Naive B cell (primary cell): ENCODE measurements around the gene RABGAP1L. TPM values are rescaled to one million over a fixed set of nuclear protein-coding genes. Genes with fewer than 3 reads are reported as not detected.
A peak's percentile ranks its signal among the peaks of the same experiment; 100 is the strongest.
"Not testable (repeated sequence)": the region's sequence is repeated elsewhere in the genome, so short reads cannot be mapped to it uniquely, and the experiment has no call there.

Experiments
- ATAC-seq, 2 donors: fragments of 150-1000 bp; cut with Tn5 transposase; 2 replicates each; pipeline ENCODE4 v1.10.0; 2021; ENCODE audit warnings: low read depth in 2 of 2, mild to moderate bottlenecking in 2 of 2, moderate library complexity in 2 of 2
- DNase-seq: peaks from one replicate; pipeline ENCODE4 v3.0.0; 2022
- H3K27ac Mint-ChIP-seq, 6 donors: one replicate each; pipeline ENCODE4 v1.8.0; 2020 to 2022; ENCODE audit warnings: mild to moderate bottlenecking in 6 of 6, mixed read lengths in 6 of 6, moderate library complexity in 5 of 6, inconsistent platforms in 2 of 6
- H3K27me3 Mint-ChIP-seq, 3 donors: one replicate each; pipeline ENCODE4 v1.8.0; 2021 to 2022; ENCODE audit warnings: mixed read lengths in 3 of 3, mild to moderate bottlenecking in 1 of 3
- H3K36me3 Mint-ChIP-seq, 2 donors: one replicate each; pipeline ENCODE4 v1.8.0; 2020 to 2022; ENCODE audit warnings: mixed read lengths in 2 of 2, inconsistent platforms in 1 of 2, mild to moderate bottlenecking in 1 of 2
- H3K4me1 Mint-ChIP-seq, 3 donors: one replicate each; pipeline ENCODE4 v1.8.0; 2020 to 2022; ENCODE audit warnings: mixed read lengths in 3 of 3, inconsistent platforms in 1 of 3, mild to moderate bottlenecking in 1 of 3, moderate library complexity in 1 of 3
- H3K4me3 Mint-ChIP-seq, 8 donors: one replicate each; pipeline ENCODE4 v1.8.0; 2020 to 2022; ENCODE audit warnings: mild to moderate bottlenecking in 8 of 8, mixed read lengths in 8 of 8, moderate library complexity in 8 of 8, inconsistent platforms in 2 of 8
- H3K9me3 Mint-ChIP-seq, 7 donors: one replicate each; pipeline ENCODE4 v1.8.0; 2020 to 2022; ENCODE audit warnings: mixed read lengths in 7 of 7, mild to moderate bottlenecking in 5 of 7, inconsistent platforms in 2 of 7, moderate library complexity in 1 of 7
- polyA plus RNA-seq, 6 donors: library from polyadenylated mRNA; unstranded; fragments of 300-500 nt; fragmentation: Illumina TruSeq; gene quantifications; one replicate each; pipeline ENCODE4 v1.2.3, GENCODE V29; 2021; ENCODE audit warnings: low read depth in 6 of 6

Gene RABGAP1L
- polyA plus RNA-seq, 6 donors from 2014 or later, result 24.0 to 90.2 (median 79.0) TPM

- Mint-ChIP-seq H3K4me1 (peaks cover 43 to 57% (median 51%) of the 10 kb centered on the region in 3 donors), H3K27ac (peak overlapping the region; percentile 65 to 96 (median 83)), H3K36me3 (peaks cover 0 to 14% of the 10 kb centered on the region in 2 donors), H3K4me3 (peak overlapping the region; percentile 89 to 99 (median 98)), H3K27me3 (no peaks in the 10 kb centered on the region), H3K9me3 (peaks cover 0 to 2% (median 0%) of the 10 kb centered on the region in 7 donors)
- no peak for ATAC-seq
- DNase-seq, result no peak
These were observed 771 bp downstream of the RABGAP1L start for GRCh38 chr1:174160109-174160473.

- peak overlapping the region in 2 of 6 donors; percentile 86 to 96 for H3K27ac Mint-ChIP-seq
- peak overlapping the region; percentile 89 to 99 (median 98) for H3K4me3 Mint-ChIP-seq
- peaks cover 46 to 62% (median 53%) of the 10 kb centered on the region in 3 donors for H3K4me1 Mint-ChIP-seq
- no peaks in the 10 kb centered on the region for H3K27me3 Mint-ChIP-seq
- ATAC-seq (no peak), DNase-seq (no peak)
- H3K9me3 Mint-ChIP-seq, result peaks cover 0 to 2% (median 0%) of the 10 kb centered on the region in 7 donors
- H3K36me3 Mint-ChIP-seq, result peaks cover 0 to 15% of the 10 kb centered on the region in 2 donors
These were observed 1.3 kb downstream of the RABGAP1L start for GRCh38 chr1:174160603-174161002.

DNA sequence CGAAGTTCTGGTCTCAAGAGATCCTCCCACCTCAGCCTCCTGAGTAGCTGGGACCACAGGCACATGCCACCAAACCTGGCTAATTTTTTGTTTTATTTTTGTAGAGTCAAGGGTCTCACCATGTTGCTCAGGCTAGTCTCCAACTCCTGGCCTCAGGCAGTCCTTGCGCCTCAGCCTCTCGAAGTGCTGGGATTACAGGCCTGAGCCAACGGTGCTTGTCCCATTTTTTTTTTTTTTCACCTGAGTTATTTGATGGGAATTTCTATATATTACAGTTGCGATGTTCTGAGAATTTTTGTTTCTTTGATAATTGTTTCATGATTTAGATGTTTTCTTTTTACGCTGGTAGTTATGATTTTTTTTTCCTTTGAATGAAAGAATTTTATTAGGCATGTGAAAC lies 2.5 kb downstream of the RABGAP1L start:
- no peak for DNase-seq
- Mint-ChIP-seq H3K27me3 (no peaks in the 10 kb centered on the region), H3K36me3 (peaks cover 0 to 15% of the 10 kb centered on the region in 2 donors), H3K9me3 (peaks cover 0 to 2% (median 0%) of the 10 kb centered on the region in 7 donors), H3K4me1 (peaks cover 58 to 67% (median 62%) of the 10 kb centered on the region in 3 donors), H3K4me3 (peak overlapping the region in 4 of 8 donors; percentile 74 to 99 (median 89)), H3K27ac (peak overlapping the region in 1 of 6 donors; percentile 53)
- ATAC-seq, result no peak

DNA sequence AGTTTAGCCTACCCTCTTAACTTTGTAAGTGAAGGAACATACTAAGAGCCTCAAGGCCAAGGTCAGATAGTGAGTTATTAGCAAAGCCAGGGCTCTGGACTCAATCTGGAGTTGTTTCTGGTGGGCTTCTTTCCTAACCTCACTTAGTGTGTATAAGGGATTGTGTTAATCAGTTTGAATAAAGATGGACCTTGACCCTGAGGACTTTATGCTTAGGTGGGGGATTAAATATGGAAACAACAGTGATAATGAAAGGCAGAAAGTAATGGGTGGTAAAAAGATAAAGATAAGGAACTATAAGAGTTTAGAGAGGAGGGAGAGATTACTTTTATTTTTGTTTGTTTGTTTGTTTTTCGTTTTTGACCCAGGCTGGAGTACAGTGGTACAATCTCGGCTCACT lies 5.5 kb downstream of the RABGAP1L start:
- Mint-ChIP-seq H3K4me3 (peak overlapping the region in 1 of 8 donors; percentile 13), H3K27me3 (no peaks in the 10 kb centered on the region)

DNA sequence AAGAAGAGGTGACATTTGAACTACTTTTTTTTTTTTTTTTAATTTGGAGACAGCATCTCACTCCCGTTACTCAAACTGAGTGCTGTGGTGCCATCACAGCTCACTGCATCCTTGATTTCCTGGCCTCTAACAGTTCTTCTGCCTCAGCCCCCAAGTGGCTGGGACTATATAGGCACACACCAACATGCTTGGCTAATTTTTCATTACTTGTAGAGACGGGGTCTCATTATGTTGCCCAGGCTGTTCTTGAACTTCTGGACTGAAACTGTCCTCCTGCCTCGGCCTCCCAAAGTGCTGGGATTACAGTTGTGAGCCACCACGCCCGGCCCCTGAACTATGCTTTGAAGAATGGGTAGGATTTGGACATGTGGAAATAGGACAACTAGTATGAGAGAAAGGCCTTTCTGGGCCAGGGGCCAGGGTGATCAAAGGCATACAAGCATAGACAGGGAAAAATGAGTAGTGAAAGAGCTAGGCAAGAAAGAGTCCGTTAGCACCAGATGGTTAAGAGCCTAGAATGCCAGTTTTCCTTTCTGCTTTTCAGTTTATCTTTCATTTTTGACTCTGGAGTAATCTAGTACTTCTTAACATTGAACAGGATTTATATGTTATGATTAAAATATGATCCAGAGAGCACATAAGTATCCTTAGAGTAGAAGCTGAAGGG lies 6.3 kb downstream of the RABGAP1L start:
- peak overlapping the region in 1 of 8 donors; percentile 1 for H3K4me3 Mint-ChIP-seq
- no peak for DNase-seq

More for the DNA sequence above, 5.5 kb downstream of the RABGAP1L start:
- no peak for ATAC-seq
- H3K27ac Mint-ChIP-seq, result peak overlapping the region in 4 of 6 donors; percentile 8 to 54 (median 44)
- peaks cover 1 to 8% of the 10 kb centered on the region in 2 donors for H3K36me3 Mint-ChIP-seq
- no peak for DNase-seq
- peaks cover 0 to 2% (median 0%) of the 10 kb centered on the region in 7 donors for H3K9me3 Mint-ChIP-seq
- H3K4me1 Mint-ChIP-seq, result peaks cover 48 to 70% (median 49%) of the 10 kb centered on the region in 3 donors

DNA sequence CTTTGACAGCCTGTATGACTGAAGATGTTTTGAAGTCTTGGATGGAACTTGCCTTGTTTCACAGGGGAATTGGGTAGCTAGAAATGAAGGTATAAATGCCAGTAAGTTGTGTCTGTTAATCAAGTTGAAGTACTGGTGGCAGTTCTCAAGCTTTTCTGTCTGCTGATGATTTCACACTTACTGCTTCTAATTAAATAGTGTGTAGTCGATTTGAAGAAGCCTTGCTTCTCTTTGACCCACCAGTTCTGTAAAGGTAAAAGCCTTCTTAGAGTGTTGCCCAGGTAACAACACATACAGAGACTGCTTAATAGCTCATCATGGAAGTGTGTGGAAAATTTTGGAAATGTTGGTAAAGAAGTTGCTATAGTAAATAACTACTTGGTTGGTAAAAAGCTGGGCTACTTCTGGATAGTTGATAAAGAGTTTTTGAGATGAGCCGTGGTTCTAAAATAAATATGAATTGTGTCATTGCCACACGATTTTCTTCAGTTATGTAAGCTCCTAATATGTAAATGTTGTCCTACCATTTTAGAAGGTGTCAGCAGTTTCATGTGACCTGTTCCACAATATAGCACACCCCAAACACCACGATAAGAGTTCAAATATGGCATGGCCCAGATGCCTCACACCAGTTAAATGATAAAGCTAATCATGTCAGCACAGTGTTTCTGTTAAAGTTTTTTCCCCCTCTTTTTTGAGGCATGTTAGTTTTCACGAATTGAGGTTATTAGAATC lies 7.4 kb downstream of the RABGAP1L start:
- peaks cover 42 to 60% (median 43%) of the 10 kb centered on the region in 3 donors for H3K4me1 Mint-ChIP-seq
- no peak for DNase-seq
- ATAC-seq, result peak in 1 of 2 donors; percentile 50
- H3K4me3 Mint-ChIP-seq, result peak overlapping the region in 1 of 8 donors; percentile 1
- peaks cover 5 to 8% of the 10 kb centered on the region in 2 donors for H3K36me3 Mint-ChIP-seq
- peak overlapping the region in 2 of 6 donors; percentile 7 to 48 for H3K27ac Mint-ChIP-seq
- no peaks in the 10 kb centered on the region for H3K27me3 Mint-ChIP-seq
- no peaks in the 10 kb centered on the region for H3K9me3 Mint-ChIP-seq

More for the DNA sequence above, 6.3 kb downstream of the RABGAP1L start:
- Mint-ChIP-seq H3K27me3 (no peaks in the 10 kb centered on the region), H3K4me1 (peaks cover 47 to 70% (median 47%) of the 10 kb centered on the region in 3 donors), H3K36me3 (peaks cover 5 to 8% of the 10 kb centered on the region in 2 donors), H3K27ac (peak overlapping the region in 4 of 6 donors; percentile 4 to 88 (median 56)), H3K9me3 (no peaks in the 10 kb centered on the region)
- peak; percentile 48 to 52 for ATAC-seq

DNA sequence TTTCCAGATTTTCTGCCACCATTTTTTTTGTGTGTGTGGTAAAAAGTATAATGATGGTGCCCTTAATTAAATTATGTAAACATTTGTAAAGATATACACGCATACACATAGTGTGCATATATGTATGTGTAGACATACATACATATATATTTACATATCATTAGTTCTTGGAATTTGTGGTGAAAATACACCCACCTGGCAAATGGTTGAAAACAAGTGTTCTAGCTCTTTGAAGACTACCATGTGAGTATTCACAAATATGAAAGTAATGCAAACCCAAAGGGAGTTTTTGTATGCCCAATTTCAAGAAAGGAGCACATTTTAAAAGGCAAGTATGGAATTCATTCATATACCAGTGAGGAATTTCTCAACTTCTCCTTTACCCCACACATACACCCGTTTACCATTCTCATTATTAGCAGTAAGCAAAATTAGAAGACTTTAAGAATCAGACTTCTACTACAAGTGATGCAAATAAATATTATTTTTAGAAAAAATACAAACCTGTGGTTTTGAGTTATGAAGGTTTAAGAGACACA lies 8.0 kb downstream of the RABGAP1L start:
- Mint-ChIP-seq H3K36me3 (peaks cover 5 to 8% of the 10 kb centered on the region in 2 donors), H3K9me3 (no peaks in the 10 kb centered on the region), H3K4me1 (peaks cover 39 to 58% (median 44%) of the 10 kb centered on the region in 3 donors), H3K27ac (peak overlapping the region in 1 of 6 donors; percentile 48), H3K4me3 (no peak overlapping the region), H3K27me3 (no peaks in the 10 kb centered on the region)
- ATAC-seq (no peak), DNase-seq (no peak)

GRCh38 chr1:174169342-174169741 lies 10.0 kb downstream of the RABGAP1L start:
- no peaks in the 10 kb centered on the region for H3K27me3 Mint-ChIP-seq
- H3K4me3 Mint-ChIP-seq, result peak overlapping the region in 1 of 8 donors; percentile 14
- H3K9me3 Mint-ChIP-seq, result no peaks in the 10 kb centered on the region
- H3K4me1 Mint-ChIP-seq, result peaks cover 34 to 59% (median 55%) of the 10 kb centered on the region in 3 donors
- peak overlapping the region in 2 of 6 donors; percentile 51 to 56 for H3K27ac Mint-ChIP-seq
- DNase-seq, result no peak
- H3K36me3 Mint-ChIP-seq, result peaks cover 5 to 8% of the 10 kb centered on the region in 2 donors
- no peak for ATAC-seq

- no peak for ATAC-seq
- Mint-ChIP-seq H3K4me1 (peaks cover 20 to 52% (median 48%) of the 10 kb centered on the region in 3 donors), H3K27ac (peak overlapping the region in 1 of 6 donors; percentile 53), H3K27me3 (no peaks in the 10 kb centered on the region), H3K9me3 (no peaks in the 10 kb centered on the region), H3K36me3 (peaks cover 0 to 5% of the 10 kb centered on the region in 2 donors), H3K4me3 (no peak overlapping the region)
- DNase-seq, result no peak
These were observed 11.8 kb downstream of the RABGAP1L start for GRCh38 chr1:174171073-174171472.

- Mint-ChIP-seq H3K4me1 (peaks cover 8 to 39% (median 35%) of the 10 kb centered on the region in 3 donors), H3K27me3 (no peaks in the 10 kb centered on the region)
These were observed 15.4 kb downstream of the RABGAP1L start for GRCh38 chr1:174174461-174175329.

GRCh38 chr1:174178459-174178858 lies 19.1 kb downstream of the RABGAP1L start:
- not testable (repeated sequence) for DNase-seq, ATAC-seq, H3K27me3 Mint-ChIP-seq, H3K9me3 Mint-ChIP-seq, H3K4me3 Mint-ChIP-seq
- H3K4me1 Mint-ChIP-seq, result peaks cover 14 to 43% (median 29%) of the 10 kb centered on the region in 3 donors
- peak overlapping the region in 1 of 6 donors; percentile 80 for H3K27ac Mint-ChIP-seq
- H3K36me3 Mint-ChIP-seq, result peaks cover 0 to 15% of the 10 kb centered on the region in 2 donors

More at GRCh38 chr1:174174461-174175329, 15.4 kb downstream of the RABGAP1L start:
- Mint-ChIP-seq H3K27ac (peak overlapping the region in 1 of 6 donors; percentile 11), H3K4me3 (no peak overlapping the region), H3K9me3 (peaks cover 0 to 8% (median 0%) of the 10 kb centered on the region in 7 donors), H3K36me3 (peaks cover 0 to 20% of the 10 kb centered on the region in 2 donors)
- DNase-seq (no peak), ATAC-seq (peak in 1 of 2 donors; percentile 42)

GRCh38 chr1:174189428-174190062 lies 30.2 kb downstream of the RABGAP1L start:
- Mint-ChIP-seq H3K27ac (peak overlapping the region in 1 of 6 donors; percentile 71), H3K36me3 (no peaks in the 10 kb centered on the region), H3K27me3 (no peaks in the 10 kb centered on the region), H3K4me3 (no peak overlapping the region), H3K9me3 (peaks cover 0 to 8% (median 2%) of the 10 kb centered on the region in 7 donors), H3K4me1 (peaks cover 18 to 29% (median 24%) of the 10 kb centered on the region in 3 donors)
- ATAC-seq (peak in 1 of 2 donors; percentile 30), DNase-seq (peak; percentile 5)
